Measurements from ENCODE around the gene NR2F2.
"Not testable (repeated sequence)": the region's sequence is repeated elsewhere in the genome, so short reads cannot be mapped to it uniquely, and the experiment has no call there.

Gene NR2F2

DNA sequence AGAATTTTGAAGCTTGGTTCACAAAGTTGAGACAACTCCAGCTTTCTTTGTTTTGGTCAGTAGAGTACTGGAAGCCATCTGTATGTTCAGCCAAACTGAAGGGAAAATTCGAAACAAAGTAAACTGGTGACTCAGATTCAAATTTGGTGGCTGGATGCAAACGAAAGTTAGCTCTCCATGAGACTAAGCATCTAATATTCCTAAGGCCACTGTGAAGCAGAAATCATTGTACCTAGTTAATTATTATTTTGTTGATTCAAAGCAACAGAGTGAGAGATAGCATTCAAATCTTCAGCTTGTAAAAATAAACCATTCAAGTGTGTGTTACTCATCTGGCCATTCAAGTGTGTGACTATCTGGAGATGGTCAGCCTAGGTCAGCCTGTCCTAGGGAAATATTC, 42.1 kb downstream of the NR2F2 start:
- no peak for DNase-seq

DNA sequence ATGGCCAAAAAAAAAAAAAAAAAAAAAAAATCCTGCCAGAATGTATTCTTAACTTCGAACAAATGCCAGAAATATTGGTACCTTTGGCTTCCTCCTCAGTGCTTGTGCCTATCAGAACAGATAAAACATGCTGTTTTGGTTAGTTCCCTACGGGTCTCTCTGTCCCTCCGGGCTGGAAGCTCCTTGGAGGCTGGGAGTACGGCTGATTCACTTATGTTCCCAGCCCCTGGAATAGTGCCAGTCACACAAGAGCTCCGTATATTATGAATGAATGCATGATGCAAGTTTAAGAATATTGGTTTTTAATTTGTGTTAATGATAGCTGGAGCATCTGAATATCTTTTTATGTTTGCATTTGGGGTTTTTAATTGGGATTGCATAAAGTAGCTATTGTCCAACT, 44.0 kb downstream of the NR2F2 start:
- no peak for DNase-seq

DNA sequence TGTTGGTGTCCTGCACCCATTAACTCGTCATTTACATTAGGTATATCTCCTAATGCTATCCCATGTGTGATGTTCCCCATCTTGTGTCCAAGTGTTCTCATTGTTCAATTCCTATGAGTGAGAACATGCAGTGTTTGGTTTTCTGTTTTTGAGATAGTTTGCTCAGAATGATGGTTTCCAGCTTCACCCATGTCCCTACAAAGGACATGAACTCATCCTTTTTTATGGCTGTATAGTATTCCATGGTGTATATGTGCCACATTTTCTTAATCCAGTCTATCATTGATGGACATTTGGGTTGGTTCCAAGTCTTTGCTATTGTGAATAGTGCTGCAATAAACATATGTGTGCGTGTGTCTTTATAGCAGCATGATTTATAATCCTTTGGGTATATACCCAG, 49.1 kb downstream of the NR2F2 start:
- not testable (repeated sequence) for DNase-seq

DNA sequence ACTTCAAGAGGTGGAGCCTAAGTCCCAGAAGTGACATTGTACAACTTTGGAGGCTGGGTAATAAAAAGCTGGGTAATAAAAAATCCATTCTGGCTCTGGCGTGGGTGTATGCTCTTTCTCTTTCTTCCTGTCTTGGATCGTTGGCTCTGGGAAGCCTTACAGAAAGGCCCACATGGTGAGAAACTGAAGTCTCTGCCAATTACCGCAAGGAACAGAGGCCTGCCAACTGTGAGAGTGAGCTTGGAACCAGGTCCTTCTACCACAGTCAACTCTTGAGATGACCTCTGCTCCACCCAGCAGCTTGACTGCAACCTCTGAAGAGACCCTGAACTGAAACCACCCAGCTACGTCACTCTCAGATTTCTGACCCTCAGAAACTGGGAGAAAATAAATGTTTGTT, 51.0 kb downstream of the NR2F2 start:
- DNase-seq: no peak

DNA sequence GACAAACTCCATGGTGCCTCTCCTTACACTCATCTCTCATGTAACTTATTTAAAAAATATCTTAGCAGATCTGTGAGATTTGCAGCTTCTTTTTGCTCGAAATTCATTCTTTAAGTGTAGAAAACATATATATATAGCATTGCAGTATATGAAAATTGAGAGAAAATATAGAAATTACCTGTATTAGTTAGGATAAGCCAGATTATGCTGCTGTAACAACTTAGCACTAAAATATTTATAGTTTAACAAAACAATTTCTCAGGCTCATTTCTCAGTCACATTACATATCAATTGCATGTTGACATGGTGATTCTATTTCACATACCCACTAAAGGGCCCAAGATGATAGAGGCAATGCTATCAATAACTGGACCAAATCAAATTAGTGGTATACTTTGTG, 54.7 kb downstream of the NR2F2 start:
- no peak for DNase-seq

DNA sequence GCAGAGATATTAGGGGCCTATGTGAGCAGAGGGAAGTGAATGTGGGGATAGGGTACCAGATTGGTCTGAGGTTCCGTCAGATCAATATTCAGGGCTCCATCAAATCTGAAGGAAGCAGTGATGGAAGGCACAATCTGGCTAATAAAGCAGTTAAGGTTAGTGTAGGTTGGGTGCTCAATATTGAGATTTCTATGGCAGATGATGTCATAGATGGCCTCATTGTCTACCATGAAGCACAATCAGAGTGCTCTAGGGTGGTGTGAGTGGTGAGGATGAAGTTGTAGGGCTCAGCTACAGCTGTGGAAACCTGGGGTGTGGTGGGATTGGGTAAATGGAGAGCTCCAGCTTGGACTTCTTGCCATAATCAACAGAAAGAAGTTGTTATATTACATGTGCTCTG, 58.2 kb downstream of the NR2F2 start:
- DNase-seq: no peak
